Fibroblast of lung (primary cell): ENCODE data around the gene ADAMTS3. TPM values are rescaled to one million over a fixed set of nuclear protein-coding genes. Genes with fewer than 3 reads are reported as not detected.

Source experiments
- DNase-seq, 2 donors: peaks; one replicate each; pipeline versions ENCODE4 v3.0.0 to v3.0.0-alpha.2; 2010; ENCODE audit warnings: low read depth in 2 of 2
- H2AFZ ChIP-seq: 2 replicates; pipeline ENCODE4 v1.5.1; 2012; ENCODE audit warnings: low read length, control low read depth, inconsistent platforms
- H3K27ac ChIP-seq: 2 replicates; pipeline ENCODE4 v1.5.1; 2011; ENCODE audit warnings: low read length, control low read depth; ENCODE audit not compliant: insufficient read depth
- H3K27me3 ChIP-seq: 2 replicates; pipeline ENCODE4 v1.5.1; 2011; ENCODE audit warnings: mild to moderate bottlenecking, low read length; ENCODE audit not compliant: control insufficient read depth, insufficient read depth
- H3K36me3 ChIP-seq: 2 replicates; pipeline ENCODE4 v1.5.1; 2011; ENCODE audit warnings: low read length; ENCODE audit not compliant: control insufficient read depth, insufficient read depth
- H3K4me1 ChIP-seq: 2 replicates; pipeline ENCODE4 v1.5.1; 2011; ENCODE audit warnings: low read length; ENCODE audit not compliant: control insufficient read depth, insufficient read depth; ENCODE audit errors: extremely low read depth
- H3K4me2 ChIP-seq: 2 replicates; pipeline ENCODE4 v1.5.1; 2011; ENCODE audit warnings: low read length, control low read depth; ENCODE audit not compliant: insufficient read depth; ENCODE audit errors: extremely low read depth
- H3K4me3 ChIP-seq, 4 experiments: fragments of 200-600 bp in 1 of 4; sonication (generic) in 1 of 4; replicated peaks in 1 of 4; 2 replicates each; pipeline ENCODE4 v1.5.1; 2011 to 2016; ENCODE audit warnings: low read length in 4 of 4, low read depth in 3 of 4, mild to moderate bottlenecking in 3 of 4, control low read depth in 2 of 4, inconsistent platforms in 1 of 4, mixed read lengths in 1 of 4; ENCODE audit not compliant: insufficient read depth in 1 of 4; ENCODE audit errors: control extremely low read depth in 1 of 4
- H3K79me2 ChIP-seq: 2 replicates; pipeline ENCODE4 v1.5.1; 2012; ENCODE audit warnings: mild to moderate bottlenecking, low read length, inconsistent platforms; ENCODE audit not compliant: control insufficient read depth, insufficient read depth
- H3K9ac ChIP-seq: 2 replicates; pipeline ENCODE4 v1.5.1; 2011; ENCODE audit warnings: mild to moderate bottlenecking, low read length, control low read depth; ENCODE audit not compliant: insufficient read depth
- H3K9me3 ChIP-seq: 2 replicates; pipeline ENCODE4 v1.5.1; 2012; ENCODE audit warnings: low read depth, low read length; ENCODE audit not compliant: control insufficient read depth, insufficient read depth
- H4K20me1 ChIP-seq: 2 replicates; pipeline ENCODE4 v1.5.1; 2011; ENCODE audit warnings: low read length; ENCODE audit not compliant: control insufficient read depth, insufficient read depth; ENCODE audit errors: extremely low read depth
- CTCF ChIP-seq, 2 donors: IDR thresholded peaks in 1 of 2; conservative IDR thresholded peaks in 1 of 2; 1 replicate in 1 of 2; 2 replicates in 1 of 2; pipeline ENCODE4 v1.5.1; 2011 to 2012; ENCODE audit warnings: low read length in 2 of 2, control low read depth in 1 of 2, inconsistent platforms in 1 of 2, low read depth in 1 of 2, mild to moderate bottlenecking in 1 of 2
- EZH2 ChIP-seq: IDR thresholded peaks from 2 replicates; pipeline ENCODE4 v1.5.1; 2012; ENCODE audit warnings: low read length, control low read depth, mild to moderate bottlenecking; ENCODE audit errors: missing control alignments
- polyA plus RNA-seq, 2 donors: library from polyadenylated mRNA; depleted of rRNA in 1 of 2; stranded (reverse) in 1 of 2; unstranded in 1 of 2; fragments of >200 nt; gene quantifications; 2 replicates each; pipeline ENCODE4 v1.2.1, GENCODE V29; 2011 to 2012; ENCODE audit warnings: missing spikeins in 1 of 2
- total RNA-seq: library from RNA; depleted of rRNA; stranded (reverse); fragments of >200 nt; gene quantifications from 2 replicates; pipeline ENCODE4 v1.2.1, GENCODE V29; 2014

Gene ADAMTS3
- total and polyA plus RNA-seq, 2 donors (not counting 1 experiment from before 2014, with no cell fraction given), result 0.86 to 2.1 TPM

- no peak for TF ChIP-seq CTCF (conservative IDR thresholded peaks at IDR 0.05 in 1 of 2, IDR thresholded peaks at IDR 0.05 in 1 of 2; ENCODE audit: low read depth in 1 of 2, low read length in 2 of 2)
- TF ChIP-seq EZH2, result no peak
- Histone ChIP-seq H3K36me3 (no peaks in the 10 kb centered on the region), H3K27ac (no peak overlapping the region), H3K79me2 (no peaks in the 10 kb centered on the region), H4K20me1 (no peaks in the 10 kb centered on the region), H3K27me3 (no peaks in the 10 kb centered on the region), H3K9me3 (no peaks in the 10 kb centered on the region), H2AFZ (no peak overlapping the region), H3K9ac (no peak overlapping the region), H3K4me2 (no peak overlapping the region), H3K4me3 (no peak overlapping the region), H3K4me1 (peaks cover 2% of the 10 kb centered on the region)
- DNase-seq, result no peak
Measured at GRCh38 chr4:72387959-72388358, 181.1 kb downstream of the ADAMTS3 start.

- Histone ChIP-seq H3K4me2 (peak overlapping the region; percentile 45), H3K9ac (no peak overlapping the region), H3K9me3 (no peaks in the 10 kb centered on the region), H3K4me1 (no peaks in the 10 kb centered on the region), H2AFZ (no peak overlapping the region), H3K36me3 (no peaks in the 10 kb centered on the region), H4K20me1 (no peaks in the 10 kb centered on the region), H3K27me3 (no peaks in the 10 kb centered on the region), H3K27ac (no peak overlapping the region), H3K79me2 (no peaks in the 10 kb centered on the region), H3K4me3 (no peak overlapping the region)
- no peak for TF ChIP-seq CTCF (conservative IDR thresholded peaks at IDR 0.05 in 1 of 2, IDR thresholded peaks at IDR 0.05 in 1 of 2; ENCODE audit: low read depth in 1 of 2, low read length in 2 of 2)
- TF ChIP-seq EZH2, result no peak
- peak; percentile 14 to 51 for DNase-seq
Measured at GRCh38 chr4:72383439-72383838, 185.6 kb downstream of the ADAMTS3 start.

- Histone ChIP-seq H3K4me3 (no peak overlapping the region), H3K36me3 (no peaks in the 10 kb centered on the region), H3K9me3 (no peaks in the 10 kb centered on the region), H4K20me1 (no peaks in the 10 kb centered on the region), H3K4me1 (peaks cover 7% of the 10 kb centered on the region), H3K27me3 (no peaks in the 10 kb centered on the region), H3K4me2 (no peak overlapping the region), H3K79me2 (no peaks in the 10 kb centered on the region), H3K27ac (no peak overlapping the region), H3K9ac (no peak overlapping the region), H2AFZ (no peak overlapping the region)
- TF ChIP-seq EZH2, result no peak
- no peak for TF ChIP-seq CTCF (conservative IDR thresholded peaks at IDR 0.05 in 1 of 2, IDR thresholded peaks at IDR 0.05 in 1 of 2; ENCODE audit: low read depth in 1 of 2, low read length in 2 of 2)
- DNase-seq, result no peak
Measured at GRCh38 chr4:72378901-72379300, 190.1 kb downstream of the ADAMTS3 start.
